Endothelial cell (in vitro differentiated cells): Measurements from ENCODE around the gene AHRR. TPM values are rescaled to one million over a fixed set of nuclear protein-coding genes. Genes with fewer than 3 reads are reported as not detected.
"Not testable (repeated sequence)": the region's sequence is repeated elsewhere in the genome, so short reads cannot be mapped to it uniquely, and the experiment has no call there.

ENCODE experiments used
- DNase-seq: peaks from one replicate; pipeline ENCODE4 v3.0.0; 2021; ENCODE audit warnings: low spot score
- H3K27ac Mint-ChIP-seq: one replicate; pipeline ENCODE4 v1.8.0; 2021; ENCODE audit warnings: mixed read lengths, inconsistent platforms; ENCODE audit not compliant: unreplicated experiment
- H3K27me3 Mint-ChIP-seq: one replicate; pipeline ENCODE4 v1.8.0; 2021; ENCODE audit warnings: mild to moderate bottlenecking, moderate library complexity, mixed read lengths, inconsistent platforms; ENCODE audit not compliant: unreplicated experiment
- H3K36me3 Mint-ChIP-seq: one replicate; pipeline ENCODE4 v1.8.0; 2021; ENCODE audit warnings: mild to moderate bottlenecking, low read depth, mixed read lengths, inconsistent platforms; ENCODE audit not compliant: unreplicated experiment
- H3K4me1 Mint-ChIP-seq: one replicate; pipeline ENCODE4 v1.8.0; 2021; ENCODE audit warnings: mild to moderate bottlenecking, mixed read lengths, inconsistent platforms; ENCODE audit not compliant: unreplicated experiment
- H3K4me3 Mint-ChIP-seq: one replicate; pipeline ENCODE4 v1.8.0; 2021; ENCODE audit warnings: mild to moderate bottlenecking, mixed read lengths, inconsistent platforms; ENCODE audit not compliant: unreplicated experiment
- H3K9me3 Mint-ChIP-seq: one replicate; pipeline ENCODE4 v1.8.0; 2021; ENCODE audit warnings: mixed read lengths, inconsistent platforms; ENCODE audit not compliant: unreplicated experiment
- CTCF ChIP-seq: fragments of 200-600 bp; sonication (generic); IDR thresholded peaks from one replicate; pipeline ENCODE4 v1.5.0; 2021; ENCODE audit warnings: antibody characterized with exemption; ENCODE audit not compliant: unreplicated experiment
- total RNA-seq: library from RNA; stranded (reverse); fragmentation: NEBNext Ultra II Directional; extraction: Animal tissue kit (Norgen Biotek cat#: 25700); gene quantifications from one replicate; pipeline ENCODE4 v1.2.1, GENCODE V29; 2021; ENCODE audit not compliant: unreplicated experiment

The AHRR gene
- total RNA-seq, 1 donor from 2014 or later: 8.7 TPM

DNA sequence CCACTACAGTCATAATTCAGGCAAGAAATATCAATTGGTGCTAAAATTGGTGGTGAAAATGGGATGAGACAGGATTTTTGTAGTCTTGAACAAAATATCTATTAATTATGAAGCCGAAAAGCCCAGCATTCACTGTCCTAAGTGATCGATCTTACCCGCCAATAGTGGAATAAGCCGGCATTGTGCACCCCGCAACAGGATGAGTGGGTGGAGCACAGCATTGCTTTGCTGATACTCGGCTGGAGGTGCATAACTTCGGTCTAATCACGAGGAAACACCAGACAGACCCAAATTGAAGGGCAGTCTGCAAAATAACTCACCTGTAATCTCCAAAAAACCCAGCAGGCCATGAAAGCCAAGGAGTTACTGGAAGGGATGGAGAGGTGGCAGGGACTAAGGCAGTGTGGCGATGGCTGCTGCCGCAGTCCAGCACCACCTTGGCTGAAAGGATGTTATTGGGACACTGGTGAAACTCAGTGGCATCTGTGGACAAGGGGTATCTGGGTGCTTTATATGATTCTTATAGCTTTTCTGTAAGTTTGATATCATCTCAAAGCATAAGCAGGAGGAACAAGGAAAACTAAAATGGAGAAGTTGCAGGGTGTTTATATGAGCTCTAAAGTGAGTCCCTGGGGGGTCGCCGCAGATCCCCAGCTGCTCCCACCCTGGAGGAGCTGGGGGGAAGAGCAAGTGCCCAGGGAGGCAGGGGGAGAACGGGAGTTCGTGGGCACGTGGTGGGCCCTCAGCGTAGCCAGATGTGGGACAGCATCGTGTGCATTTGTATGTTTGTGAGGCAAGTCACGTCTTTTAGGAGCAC, 45.2 kb downstream of the AHRR start:
- H3K27me3 Mint-ChIP-seq: peaks cover 4% of the 10 kb centered on the region
- no peaks in the 10 kb centered on the region for H3K9me3 Mint-ChIP-seq
- H3K36me3 Mint-ChIP-seq: peaks cover 12% of the 10 kb centered on the region
- no peak for TF ChIP-seq CTCF
- no peak for DNase-seq
- no peak overlapping the region for H3K27ac Mint-ChIP-seq
- H3K4me1 Mint-ChIP-seq: peaks cover 7% of the 10 kb centered on the region
- H3K4me3 Mint-ChIP-seq: no peak overlapping the region

- no peak for TF ChIP-seq CTCF
- Mint-ChIP-seq H3K4me3 (no peak overlapping the region), H3K36me3 (peaks cover 12% of the 10 kb centered on the region), H3K27ac (no peak overlapping the region), H3K27me3 (peaks cover 4% of the 10 kb centered on the region), H3K4me1 (peaks cover 13% of the 10 kb centered on the region), H3K9me3 (no peaks in the 10 kb centered on the region)
- no peak for DNase-seq
Observed at GRCh38 chr5:367358-368130, 46.0 kb downstream of the AHRR start.

- Mint-ChIP-seq H3K27ac (no peak overlapping the region), H3K9me3 (no peaks in the 10 kb centered on the region), H3K27me3 (peaks cover 4% of the 10 kb centered on the region), H3K36me3 (peaks cover 12% of the 10 kb centered on the region), H3K4me1 (peaks cover 14% of the 10 kb centered on the region), H3K4me3 (no peak overlapping the region)
- no peak for DNase-seq
- no peak for TF ChIP-seq CTCF
Observed at GRCh38 chr5:368183-369084, 46.9 kb downstream of the AHRR start.

GRCh38 chr5:369151-369868, 47.8 kb downstream of the AHRR start:
- no peak for TF ChIP-seq CTCF
- Mint-ChIP-seq H3K9me3 (no peaks in the 10 kb centered on the region), H3K36me3 (peaks cover 6% of the 10 kb centered on the region), H3K27me3 (peaks cover 5% of the 10 kb centered on the region), H3K4me3 (no peak overlapping the region), H3K27ac (no peak overlapping the region), H3K4me1 (peaks cover 14% of the 10 kb centered on the region)
- DNase-seq: no peak

DNA sequence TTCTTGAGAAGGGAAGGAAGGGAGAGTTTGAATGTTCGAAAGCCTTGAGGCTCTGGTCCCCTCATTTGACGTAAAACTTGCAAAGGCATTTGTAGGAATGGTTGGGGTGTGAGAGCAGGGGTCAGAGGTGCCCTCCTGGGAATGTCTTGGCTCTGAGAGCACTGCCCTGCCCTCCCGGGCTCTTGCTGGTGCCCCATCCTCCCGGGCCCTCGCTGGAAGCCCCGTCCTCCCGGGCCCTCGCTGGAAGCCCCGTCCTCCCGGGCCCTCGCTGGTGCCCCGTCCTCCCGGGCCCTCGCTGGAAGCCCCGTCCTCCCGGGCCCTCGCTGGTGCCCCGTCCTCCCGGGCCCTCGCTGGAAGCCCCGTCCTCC, 48.3 kb downstream of the AHRR start:
- peaks cover 14% of the 10 kb centered on the region for H3K4me1 Mint-ChIP-seq
- not testable (repeated sequence) for H3K9me3 Mint-ChIP-seq, H3K27me3 Mint-ChIP-seq, H3K36me3 Mint-ChIP-seq, H3K27ac Mint-ChIP-seq, DNase-seq, H3K4me3 Mint-ChIP-seq
